Measurements from ENCODE around the gene CD4. TPM values are rescaled to one million over a fixed set of nuclear protein-coding genes. Genes with fewer than 3 reads are reported as not detected.

The CD4 gene
- total RNA-seq, 4 donors from 2014 or later: 2.9 to 7.0 (median 3.6) TPM

DNA sequence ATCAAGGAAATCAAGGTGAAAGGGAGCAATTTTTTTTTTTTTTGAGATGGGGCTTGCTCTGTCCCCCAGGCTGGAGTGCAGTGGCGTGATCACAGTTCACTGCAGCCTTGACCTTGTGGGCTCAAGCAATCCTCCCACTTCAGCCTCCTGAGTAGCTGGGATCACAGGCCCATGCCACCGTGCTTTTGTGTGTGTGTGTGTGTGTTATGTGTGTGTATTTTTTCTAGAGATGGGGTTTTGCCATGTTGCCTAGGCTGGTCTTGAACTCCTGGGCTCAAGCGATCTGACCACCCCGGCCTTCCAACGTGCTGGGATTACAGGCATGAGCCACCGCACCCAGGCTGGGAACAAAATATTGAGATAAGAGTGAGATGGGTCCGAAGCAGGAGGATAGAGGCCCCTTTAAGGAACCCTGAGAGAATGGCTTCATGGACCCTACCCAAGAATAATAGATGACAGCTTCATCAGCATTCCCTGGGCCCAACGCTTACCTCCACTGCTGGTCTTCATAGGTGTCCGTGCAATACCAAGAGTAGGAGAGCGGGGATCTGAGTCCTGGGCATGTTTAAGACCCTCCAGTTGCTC, 60.7 kb downstream of the CD4 start:
- 83 to 89% methylated on average over 10 of the region's 10 CpGs for WGBS, 2 donors
- no peak for DNase-seq (ENCODE audit: low spot score in 2 of 2)
- TF ChIP-seq POLR2A (IDR thresholded peaks at IDR 0.05): no peak
- TF ChIP-seq, protein P1, sequence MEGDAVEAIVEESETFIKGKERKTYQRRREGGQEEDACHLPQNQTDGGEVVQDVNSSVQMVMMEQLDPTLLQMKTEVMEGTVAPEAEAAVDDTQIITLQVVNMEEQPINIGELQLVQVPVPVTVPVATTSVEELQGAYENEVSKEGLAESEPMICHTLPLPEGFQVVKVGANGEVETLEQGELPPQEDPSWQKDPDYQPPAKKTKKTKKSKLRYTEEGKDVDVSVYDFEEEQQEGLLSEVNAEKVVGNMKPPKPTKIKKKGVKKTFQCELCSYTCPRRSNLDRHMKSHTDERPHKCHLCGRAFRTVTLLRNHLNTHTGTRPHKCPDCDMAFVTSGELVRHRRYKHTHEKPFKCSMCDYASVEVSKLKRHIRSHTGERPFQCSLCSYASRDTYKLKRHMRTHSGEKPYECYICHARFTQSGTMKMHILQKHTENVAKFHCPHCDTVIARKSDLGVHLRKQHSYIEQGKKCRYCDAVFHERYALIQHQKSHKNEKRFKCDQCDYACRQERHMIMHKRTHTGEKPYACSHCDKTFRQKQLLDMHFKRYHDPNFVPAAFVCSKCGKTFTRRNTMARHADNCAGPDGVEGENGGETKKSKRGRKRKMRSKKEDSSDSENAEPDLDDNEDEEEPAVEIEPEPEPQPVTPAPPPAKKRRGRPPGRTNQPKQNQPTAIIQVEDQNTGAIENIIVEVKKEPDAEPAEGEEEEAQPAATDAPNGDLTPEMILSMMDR (IDR thresholded peaks at IDR 0.05): no peak
- intact Hi-C loops (cut with DNase I; ENCODE audit: low total_unique reads): no loop called here
- no peak overlapping the region for H3K4me3 ChIP-seq (ENCODE audit: low read depth, poor library complexity, severe bottlenecking)

DNA sequence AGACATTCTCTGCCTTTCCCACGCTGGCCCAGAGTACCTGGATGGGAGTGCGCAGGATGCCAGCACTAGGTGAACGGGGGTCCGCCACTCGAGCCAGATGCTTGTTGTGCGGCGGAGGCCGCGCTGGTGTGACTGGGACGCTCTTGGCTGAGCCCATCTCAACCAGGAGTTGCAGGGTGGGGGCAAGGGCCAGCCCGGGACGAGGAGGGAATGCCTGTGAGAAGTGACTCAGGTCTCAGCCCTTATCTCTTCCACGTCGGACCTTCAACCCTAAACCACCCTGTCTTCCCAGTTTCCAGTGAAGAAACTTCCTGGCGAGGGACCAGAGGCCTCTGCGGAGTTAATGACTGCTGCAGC, 61.4 kb downstream of the CD4 start:
- TF ChIP-seq, protein P1 (IDR thresholded peaks at IDR 0.05): no peak
- TF ChIP-seq POLR2A (IDR thresholded peaks at IDR 0.05): no peak
- peak; percentile 53 to 91 for DNase-seq (ENCODE audit: low spot score in 2 of 2)
- H3K4me3 ChIP-seq (ENCODE audit: low read depth, poor library complexity, severe bottlenecking): no peak overlapping the region
- intact Hi-C loops (cut with DNase I; ENCODE audit: low total_unique reads): no loop called here
- 30 to 44% methylated on average over 16 of the region's 16 CpGs for WGBS, 2 donors

DNA sequence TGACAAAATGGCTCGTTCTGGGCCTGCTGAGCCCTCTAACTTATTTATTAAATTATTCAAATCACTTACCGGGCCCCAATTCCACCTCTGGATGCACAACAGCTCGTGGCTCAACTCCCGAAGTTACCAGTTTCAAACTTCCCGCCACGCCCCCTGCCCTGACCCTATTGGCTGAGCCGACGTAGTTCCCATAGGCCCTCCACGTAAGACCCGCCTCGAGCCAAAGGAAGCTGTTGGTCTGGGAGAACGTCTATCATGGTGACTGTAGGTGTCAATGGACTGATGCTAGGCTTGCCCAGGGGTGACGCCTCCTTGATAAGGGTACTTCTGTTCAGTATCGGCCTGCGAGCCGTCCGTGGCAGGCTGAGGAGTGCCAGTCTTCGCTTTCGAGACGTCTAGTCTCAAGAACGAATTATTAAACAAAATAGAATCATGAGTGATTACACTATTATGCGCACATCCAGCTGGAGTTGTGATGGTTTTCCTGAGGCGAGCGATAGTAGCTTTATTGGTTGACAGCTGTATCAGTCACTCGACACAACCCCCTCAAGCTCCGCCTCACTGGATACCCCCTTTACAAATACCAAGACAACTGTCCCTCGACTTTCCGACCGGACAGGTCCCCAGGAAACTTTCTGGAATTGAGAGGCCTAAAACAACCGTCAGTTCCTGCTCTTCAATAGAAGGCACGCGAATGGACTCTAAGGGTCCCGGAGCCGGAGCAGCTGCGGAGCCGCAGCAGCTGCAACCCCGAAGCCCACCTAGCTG, 62.0 kb downstream of the CD4 start, which contains the start of gene CDCA3:
CDCA3 (minus strand) TSS at position 134 of the 768 bp plus-strand sequence. CDS start 334 bp downstream, outside the sequence.
- intact Hi-C loops (cut with DNase I; ENCODE audit: low total_unique reads): no loop called here
- peak within 1 kb of the TSS; percentile 39 for H3K4me3 ChIP-seq (ENCODE audit: low read depth, poor library complexity, severe bottlenecking)
- DNase-seq (ENCODE audit: low spot score in 2 of 2): peak; percentile 97 to 98
- TF ChIP-seq, protein P1 (IDR thresholded peaks at IDR 0.05): no peak
- TF ChIP-seq POLR2A (IDR thresholded peaks at IDR 0.05): no peak
- WGBS, 2 donors: 0% methylated on average over 37 of the region's 37 CpGs

DNA sequence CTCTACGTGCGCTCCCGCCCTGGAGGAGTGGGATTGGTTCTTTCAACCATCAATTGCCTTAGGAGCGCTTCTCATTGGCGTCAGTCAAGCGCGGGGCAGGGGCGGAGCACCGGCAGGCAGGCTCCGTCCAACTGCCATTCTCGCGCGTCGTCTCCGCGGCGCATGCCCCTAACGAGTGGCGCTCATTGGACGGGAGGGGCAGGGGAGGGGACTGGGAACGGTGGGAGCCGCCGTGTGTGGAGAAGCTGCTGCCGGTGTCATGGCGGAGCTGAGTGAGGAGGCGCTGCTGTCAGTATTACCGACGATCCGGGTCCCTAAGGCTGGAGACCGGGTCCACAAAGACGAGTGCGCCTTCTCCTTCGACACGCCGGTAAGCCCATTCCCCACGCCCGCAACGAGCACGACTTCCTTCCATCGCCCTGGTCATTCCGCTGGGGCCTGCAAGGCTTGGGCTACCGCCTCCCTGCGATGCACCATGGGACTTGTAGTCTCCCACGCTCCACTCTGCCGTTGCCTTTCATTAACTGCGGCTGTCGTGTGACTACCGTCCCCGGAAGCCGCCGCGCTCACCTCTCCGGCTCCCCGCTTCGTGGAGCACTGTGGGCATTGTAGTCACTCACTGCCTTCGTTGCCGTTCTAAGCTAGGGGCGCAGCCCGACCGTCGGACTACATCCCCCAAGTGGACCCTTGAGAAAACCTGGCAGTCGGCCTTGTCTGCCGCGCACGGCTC, 62.8 kb downstream of the CD4 start, which contains the start of gene USP5:
USP5 (plus strand) TSS at position 230 of the 730 bp plus-strand sequence; CDS start at position 260, 30 bp downstream.
- intact Hi-C loops (cut with DNase I; ENCODE audit: low total_unique reads): no loop called here
- no peak for TF ChIP-seq POLR2A (IDR thresholded peaks at IDR 0.05)
- DNase-seq (ENCODE audit: low spot score in 2 of 2): peak; percentile 99 to 100
- peak within 1 kb of the TSS; percentile 39 for H3K4me3 ChIP-seq (ENCODE audit: low read depth, poor library complexity, severe bottlenecking)
- WGBS, 2 donors: 0 to 1% methylated on average over 43 to 53 of the region's 65 CpGs

DNA sequence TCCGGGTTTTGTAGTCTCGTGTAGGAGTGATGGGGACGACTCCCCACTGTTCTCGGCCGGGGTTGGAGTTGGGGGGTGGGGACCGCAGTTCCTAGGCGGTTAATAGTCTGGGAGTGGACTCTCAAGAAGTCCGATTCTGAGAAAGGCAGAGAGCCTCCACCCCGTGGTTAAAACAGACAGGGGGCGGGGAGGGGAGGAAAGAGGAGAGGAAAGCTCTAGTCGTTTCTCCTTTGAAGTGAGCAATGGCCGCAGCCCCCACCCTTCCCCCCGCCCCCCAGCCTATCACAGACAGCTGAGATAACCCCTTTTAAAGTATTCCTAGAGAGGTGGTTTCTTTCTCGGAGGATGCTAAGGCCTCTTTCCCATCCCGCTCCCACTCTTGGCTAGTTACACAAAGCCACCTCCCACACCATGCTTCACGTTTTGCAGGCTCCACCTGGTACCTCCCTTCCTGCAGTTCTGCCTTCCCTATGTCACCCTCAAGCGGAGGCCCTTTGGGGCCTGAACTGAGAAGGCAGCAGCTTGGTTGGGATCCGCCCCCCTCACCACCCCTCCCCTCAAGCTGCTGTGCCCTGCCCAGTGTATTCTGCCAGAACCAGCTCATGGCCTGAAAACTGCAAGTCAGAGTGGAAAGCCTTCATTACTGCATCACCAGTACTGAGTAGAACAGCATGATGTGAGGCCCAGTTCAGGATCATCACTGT, 63.5 kb downstream of the CD4 start:
- TF ChIP-seq, protein P1 (IDR thresholded peaks at IDR 0.05): no peak
- TF ChIP-seq POLR2A (IDR thresholded peaks at IDR 0.05): no peak
- WGBS, 2 donors: 1 to 4% methylated on average over 18 of the region's 18 CpGs
- peak overlapping the region; percentile 26 for H3K4me3 ChIP-seq (ENCODE audit: low read depth, poor library complexity, severe bottlenecking)
- peak in 1 of 2 donors; percentile 54 for DNase-seq (ENCODE audit: low spot score in 2 of 2)
- intact Hi-C loops (cut with DNase I; ENCODE audit: low total_unique reads): no loop called here

Data from lower leg skin (tissue), 4 donors.